Loucy (cell line): ENCODE measurements around the gene CH25H.

Source experiments
- CTCF ChIP-seq: fragments of 200-600 bp; sonication (generic); conservative IDR thresholded peaks from 2 replicates; pipeline ENCODE4 v1.5.1; 2014; ENCODE audit warnings: mild to moderate bottlenecking, antibody characterized with exemption, low read length
- EZH2phosphoT487 ChIP-seq: fragments of 200-600 bp; IDR thresholded peaks from 2 replicates; pipeline ENCODE4 v1.6.1; 2018; ENCODE audit warnings: antibody characterized with exemption, mild to moderate bottlenecking, moderate library complexity, borderline replicate concordance

- no peak for TF ChIP-seq CTCF
- TF ChIP-seq EZH2phosphoT487 = no peak
Measured at GRCh38 chr10:89215511-89215910, 8.4 kb upstream of the CH25H start.
